ENCODE results near the gene SLC19A1.

GRCh38 chr21:45460011-45460565 is 82.2 kb downstream of the SLC19A1 start:
- TF ChIP-seq CTCF (IDR thresholded peaks at IDR 0.05 in 4 of 5, conservative IDR thresholded peaks at IDR 0.05 in 1 of 5) (no peak), POLR2A (IDR thresholded peaks at IDR 0.05) (no peak)
